Stimulated activated CD8-positive, alpha-beta memory T cell treated with anti-CD3 and anti-CD28 coated beads, Interleukin-15, amount 100 ng/mL, for 1 hour (primary cell): ENCODE measurements around the gene MCF2L.
"Not testable (repeated sequence)": the region's sequence is repeated elsewhere in the genome, so short reads cannot be mapped to it uniquely, and the experiment has no call there.

Experiments
- DNase-seq: peaks from one replicate; pipeline ENCODE4 v3.0.0-alpha.2; 2020; ENCODE audit warnings: low read depth

The MCF2L gene

GRCh38 chr13:113049521-113049941 is 80.5 kb downstream of the MCF2L start:
- no peak for DNase-seq

- no peak for DNase-seq
Measured at GRCh38 chr13:113049981-113050380, 81.0 kb downstream of the MCF2L start.

DNA sequence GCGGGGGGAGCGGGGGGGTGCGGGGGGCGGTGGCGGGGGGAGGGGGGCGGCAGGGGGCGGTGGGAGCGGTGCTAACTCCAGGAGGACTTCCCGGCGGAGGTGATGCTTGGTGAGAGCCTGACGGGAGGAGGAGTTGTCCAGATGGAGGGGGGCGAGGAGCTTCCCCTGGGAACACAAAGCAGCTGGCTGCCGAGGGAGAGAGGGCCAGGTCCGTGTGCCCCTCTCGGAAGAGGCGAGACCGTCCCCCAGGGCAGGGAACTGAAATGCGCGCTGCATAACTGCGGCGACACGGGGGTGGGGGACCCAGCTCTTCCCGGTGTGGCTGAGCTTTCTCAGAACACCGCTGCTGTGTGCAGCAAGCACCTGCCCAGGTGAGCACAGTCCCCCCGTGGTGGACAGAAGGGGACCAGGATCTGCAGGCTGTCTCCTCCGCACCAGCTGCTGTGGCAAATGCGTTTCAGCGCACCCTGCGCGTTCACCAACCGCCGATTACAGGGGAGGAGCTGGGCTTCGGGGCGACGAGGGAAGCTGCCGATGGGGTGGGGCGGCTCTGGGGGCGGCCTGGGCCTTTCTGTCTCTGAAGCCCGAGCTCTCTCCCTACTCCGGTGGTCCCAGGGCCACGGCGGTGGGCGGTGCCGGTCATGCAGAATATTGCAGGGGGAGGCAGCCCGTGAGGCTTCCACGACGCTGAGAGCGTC is 81.9 kb downstream of the MCF2L start:
- DNase-seq, result no peak

GRCh38 chr13:113051641-113052040 is 82.6 kb downstream of the MCF2L start:
- no peak for DNase-seq

DNA sequence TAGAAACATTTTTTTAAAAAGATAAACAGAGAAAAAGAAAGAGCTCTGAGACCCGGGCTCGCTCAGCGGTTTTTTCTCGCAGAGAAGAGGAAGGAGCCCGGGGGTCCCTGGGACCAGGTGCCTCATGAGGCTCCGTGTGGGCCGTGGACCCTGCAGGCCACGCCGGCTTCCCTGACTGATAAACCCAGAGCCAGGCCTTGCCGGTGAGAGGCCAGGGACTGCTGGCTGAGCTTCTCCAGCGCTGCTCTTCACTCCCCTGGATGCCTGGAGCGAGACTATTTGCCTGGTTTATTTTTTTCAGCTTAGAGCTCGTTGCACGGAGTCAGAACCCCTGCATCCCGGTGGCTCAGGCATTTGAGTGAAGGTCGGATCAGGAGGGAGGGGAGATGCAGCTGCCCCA is 83.2 kb downstream of the MCF2L start:
- DNase-seq, result no peak

GRCh38 chr13:113052971-113053370 is 84.0 kb downstream of the MCF2L start:
- no peak for DNase-seq

- DNase-seq, result no peak
Measured at GRCh38 chr13:113053376-113053775, 84.4 kb downstream of the MCF2L start.

- DNase-seq, result no peak
Measured at GRCh38 chr13:113053801-113054604, 85.0 kb downstream of the MCF2L start.

GRCh38 chr13:113057084-113057483 is 88.1 kb downstream of the MCF2L start:
- no peak for DNase-seq

DNA sequence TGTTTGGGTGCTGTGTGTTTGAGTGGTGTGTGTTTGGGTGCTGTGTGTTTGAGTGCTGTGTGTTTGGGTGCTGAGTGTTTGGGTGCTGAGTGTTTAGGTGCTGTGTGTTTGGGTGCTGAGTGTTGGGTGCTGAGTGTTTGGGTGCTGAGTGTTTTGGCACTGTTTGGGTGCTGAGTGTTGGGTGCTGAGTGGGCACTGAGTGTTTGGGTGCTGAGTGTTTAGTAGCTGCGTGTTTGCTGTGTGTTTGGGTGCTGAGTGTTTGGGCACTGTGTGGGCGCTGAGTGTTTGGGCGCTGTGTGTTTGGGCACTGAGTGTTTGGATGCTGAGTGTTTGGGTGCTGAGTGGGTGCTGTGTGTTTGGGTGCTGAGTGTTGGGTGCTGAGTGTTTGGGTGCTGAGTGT is 88.5 kb downstream of the MCF2L start:
- not testable (repeated sequence) for DNase-seq

DNA sequence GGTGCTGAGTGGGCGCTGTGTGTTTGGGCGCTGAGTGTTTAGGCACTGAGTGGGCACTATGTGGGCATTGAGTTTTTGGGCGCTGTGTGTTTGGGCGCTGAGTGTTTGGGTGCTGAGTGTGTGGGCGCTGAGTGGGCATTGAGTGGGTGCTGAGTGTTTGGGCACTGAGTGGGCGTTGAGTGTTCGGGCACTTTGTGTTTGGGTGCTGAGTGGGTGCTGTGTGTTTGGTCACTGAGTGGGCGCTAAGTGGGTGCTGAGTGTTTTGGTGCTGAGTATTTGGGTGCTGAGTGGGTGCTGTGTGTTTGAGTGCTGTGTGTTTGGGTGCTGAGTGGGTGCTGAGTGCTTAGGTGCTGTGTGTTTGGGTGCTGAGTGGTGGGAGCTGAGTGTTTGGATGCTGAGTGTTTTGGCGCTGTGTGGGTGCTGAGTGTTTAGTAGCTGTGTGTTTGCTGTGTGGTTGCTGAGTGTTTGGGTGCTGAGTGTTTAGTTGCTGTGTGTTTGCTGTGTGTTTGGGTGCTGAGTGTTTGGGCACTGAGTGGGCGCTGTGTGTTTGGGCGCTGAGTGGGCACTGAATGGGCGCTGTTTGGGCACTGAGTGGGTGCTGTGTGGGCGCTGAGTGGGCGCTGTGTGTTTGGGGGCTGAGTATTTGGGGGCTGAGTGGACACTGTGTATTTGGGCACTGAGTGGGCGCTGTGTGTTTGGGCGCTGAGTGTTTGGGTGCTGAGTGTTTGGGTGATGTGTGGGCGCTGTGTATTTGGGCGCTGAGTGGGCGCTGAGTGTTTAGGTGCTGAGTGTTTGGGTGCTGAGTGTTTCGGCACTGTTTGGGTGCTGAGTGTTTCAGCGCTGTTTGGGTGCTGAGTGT is 89.3 kb downstream of the MCF2L start:
- DNase-seq, result no peak

DNA sequence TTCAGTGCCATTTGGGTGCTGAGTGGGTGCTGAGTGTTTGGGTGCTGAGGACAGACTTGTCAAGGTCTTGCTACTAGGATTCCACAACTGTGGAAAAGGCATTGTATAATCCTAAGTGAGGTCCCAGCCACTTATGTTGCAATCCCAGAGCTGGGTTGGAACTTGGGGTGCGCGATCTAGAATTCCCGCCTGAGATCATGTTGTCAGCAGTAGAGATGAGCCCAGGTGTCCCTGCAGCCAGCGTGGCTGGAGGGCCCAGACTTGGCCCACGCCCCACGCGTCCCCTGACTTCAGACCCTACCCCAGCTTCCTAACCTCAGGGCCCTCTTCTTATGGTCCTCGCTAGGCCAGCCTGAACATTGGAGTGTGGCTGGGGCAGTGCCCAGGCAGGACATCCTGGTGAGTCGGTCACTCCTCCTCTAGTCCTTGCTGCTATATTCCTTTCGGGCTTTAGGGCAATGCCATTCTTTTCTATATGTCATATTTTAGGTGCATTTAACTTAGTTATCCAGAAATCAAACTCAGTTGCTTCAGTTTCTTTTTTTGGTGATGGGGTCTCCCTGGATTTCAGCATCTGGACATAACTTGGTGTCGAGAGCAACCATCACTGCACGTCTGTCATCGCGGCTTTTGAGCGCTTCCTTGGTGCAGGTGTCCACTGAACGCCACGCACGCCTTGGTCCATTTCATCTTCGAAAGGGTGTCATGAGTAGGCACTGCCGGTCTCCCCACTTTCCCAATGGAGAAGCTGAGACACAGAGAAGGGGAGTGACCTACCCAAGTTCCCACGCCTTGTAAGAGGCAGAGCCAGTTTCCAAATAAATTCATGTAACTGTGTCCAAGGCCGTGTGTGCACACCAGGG is 90.2 kb downstream of the MCF2L start:
- DNase-seq, result no peak

DNA sequence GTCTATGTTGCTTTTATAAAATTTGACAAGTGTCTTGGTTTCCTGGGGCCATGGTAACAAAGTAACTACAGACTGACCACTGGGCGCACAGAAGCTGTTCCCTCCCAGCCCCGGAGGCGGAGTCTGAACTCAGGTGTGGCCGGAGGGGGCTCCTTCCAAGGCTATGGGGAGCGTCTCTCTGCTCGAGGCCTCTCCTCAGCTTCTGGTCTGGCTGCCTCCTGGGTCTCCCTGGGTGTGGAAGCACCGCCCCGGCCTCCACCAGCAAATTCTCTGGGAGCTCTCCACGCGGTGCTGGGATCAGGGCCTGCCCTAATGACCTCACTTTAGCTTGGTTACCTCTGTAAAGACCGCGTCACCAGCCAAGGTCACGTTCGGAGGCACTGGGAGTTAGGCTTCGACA is 90.9 kb downstream of the MCF2L start:
- no peak for DNase-seq

GRCh38 chr13:113060557-113061270 is 91.7 kb downstream of the MCF2L start:
- no peak for DNase-seq

- DNase-seq, result no peak
Measured at GRCh38 chr13:113061271-113061625, 92.2 kb downstream of the MCF2L start.

DNA sequence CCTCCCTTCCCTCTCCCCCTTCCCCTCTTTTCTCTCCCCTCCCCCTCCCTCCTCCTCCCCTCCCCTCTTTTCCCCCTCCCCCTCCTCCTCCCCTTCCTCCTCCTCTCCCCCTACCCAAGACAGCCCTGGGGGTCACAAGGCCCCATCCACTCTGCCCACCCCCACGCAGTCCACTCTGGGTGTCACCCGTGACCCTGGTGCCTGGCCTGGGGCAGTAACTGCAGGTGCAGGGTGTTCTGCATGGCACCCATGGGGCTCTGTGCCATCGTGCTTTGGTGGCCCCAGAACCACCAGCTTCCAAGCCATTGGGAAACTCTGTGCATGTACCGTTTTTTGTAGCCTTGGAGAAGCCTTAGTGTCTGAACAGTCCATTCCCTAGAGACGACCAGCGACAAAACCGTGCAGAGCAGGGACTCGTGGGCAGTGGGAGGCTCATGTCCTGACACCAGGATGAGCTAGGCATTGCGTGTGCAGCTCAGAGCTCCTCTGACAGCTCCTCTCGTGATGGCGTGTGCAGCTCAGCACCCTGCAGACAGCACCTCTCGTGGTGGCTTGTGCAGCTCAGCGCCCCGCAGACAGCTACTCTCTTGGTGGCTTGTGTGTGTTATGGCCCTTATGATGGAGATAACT is 92.9 kb downstream of the MCF2L start:
- no peak for DNase-seq

- DNase-seq, result no peak
Measured at GRCh38 chr13:113062691-113063090, 93.7 kb downstream of the MCF2L start.

DNA sequence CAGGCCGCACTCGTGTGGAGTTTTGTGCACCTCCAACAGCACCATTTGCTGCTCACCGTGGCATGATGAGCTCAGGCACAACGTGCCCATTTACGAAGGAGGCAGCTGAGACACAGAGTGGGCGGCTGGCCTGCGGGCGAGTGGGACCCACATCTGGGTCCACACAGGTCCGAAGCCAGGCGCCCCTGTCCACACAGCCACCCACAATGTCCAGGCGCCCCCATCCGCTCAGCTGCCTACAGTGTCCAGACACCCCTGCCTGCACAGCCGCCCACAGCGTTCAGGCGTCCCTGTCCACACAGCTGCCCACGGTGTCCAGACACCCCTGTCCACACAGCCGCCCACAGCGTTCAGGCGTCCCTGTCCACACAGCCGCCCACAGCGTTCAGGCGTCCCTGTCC is 94.1 kb downstream of the MCF2L start:
- DNase-seq, result no peak

DNA sequence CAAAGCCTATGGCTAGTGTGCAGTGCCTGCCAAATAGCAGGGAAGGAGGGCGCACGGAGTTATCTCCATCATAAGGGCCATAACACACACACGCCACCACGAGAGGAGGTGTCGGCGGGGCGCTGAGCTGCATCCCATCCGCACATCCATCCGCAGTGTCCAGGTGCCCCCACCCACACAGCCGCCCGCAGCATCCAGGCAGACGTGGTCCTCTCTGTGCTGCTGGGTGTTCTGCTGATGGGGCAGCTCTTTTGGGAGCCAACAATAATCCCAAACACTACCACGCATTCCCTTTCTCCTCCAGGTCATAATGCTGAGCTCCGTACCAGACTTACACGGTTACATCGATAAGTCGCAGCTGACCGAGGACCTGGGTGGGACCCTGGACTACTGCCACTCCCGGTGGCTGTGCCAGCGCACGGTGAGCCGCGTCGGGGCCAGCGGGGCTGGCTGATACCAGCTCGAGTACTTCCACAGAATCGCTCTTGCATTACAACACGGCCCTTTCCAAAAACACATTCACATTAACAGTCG is 95.1 kb downstream of the MCF2L start:
- no peak for DNase-seq
